ENCODE results near the gene CHMP5.

CHMP5 gene

GRCh38 chr9:33246269-33246860 is 18.5 kb upstream of the CHMP5 start:
- no peak overlapping the region for H3K27ac ChIP-seq
- no peak for TF ChIP-seq CTCF (conservative IDR thresholded peaks at IDR 0.05)

GRCh38 chr9:33248606-33249005 is 16.2 kb upstream of the CHMP5 start:
- no peak for TF ChIP-seq CTCF (conservative IDR thresholded peaks at IDR 0.05)
- H3K27ac ChIP-seq, result no peak overlapping the region

- TF ChIP-seq CTCF (conservative IDR thresholded peaks at IDR 0.05), result no peak
Measured at GRCh38 chr9:33249087-33249658, 15.7 kb upstream of the CHMP5 start.

GRCh38 chr9:33249983-33250382 is 14.9 kb upstream of the CHMP5 start:
- TF ChIP-seq CTCF (conservative IDR thresholded peaks at IDR 0.05), result no peak
- no peak overlapping the region for H3K27ac ChIP-seq

More at GRCh38 chr9:33249087-33249658, 15.7 kb upstream of the CHMP5 start:
- H3K27ac ChIP-seq, result no peak overlapping the region

GRCh38 chr9:33250458-33250995 is 14.3 kb upstream of the CHMP5 start:
- no peak for TF ChIP-seq CTCF (conservative IDR thresholded peaks at IDR 0.05)

GRCh38 chr9:33254211-33254610 is 10.6 kb upstream of the CHMP5 start:
- no peak overlapping the region for H3K27ac ChIP-seq
- TF ChIP-seq CTCF (conservative IDR thresholded peaks at IDR 0.05), result no peak

More at GRCh38 chr9:33250458-33250995, 14.3 kb upstream of the CHMP5 start:
- H3K27ac ChIP-seq, result no peak overlapping the region

- no peak overlapping the region for H3K27ac ChIP-seq
Measured at GRCh38 chr9:33255014-33255413, 9.8 kb upstream of the CHMP5 start.

More at GRCh38 chr9:33255014-33255413, 9.8 kb upstream of the CHMP5 start:
- no peak for TF ChIP-seq CTCF (conservative IDR thresholded peaks at IDR 0.05)
